B cell (primary cell): ENCODE results near the gene TFAP2D. TPM values are rescaled to one million over a fixed set of nuclear protein-coding genes. Genes with fewer than 3 reads are reported as not detected.

ENCODE experiments used
- ATAC-seq: fragments of 200-7000 bp; cut with Tn5 transposase; one replicate; pipeline ENCODE4 v1.10.0; 2021; ENCODE audit warnings: low read depth, mild to moderate bottlenecking, moderate number of reproducible peaks, moderate library complexity
- CTCF ChIA-PET: fragments of 350-600 bp; sonication (Branson Sonifier 250); formaldehyde crosslinking; loops from one replicate; lab custom pipeline; 2021; ENCODE audit warnings: antibody characterized with exemption, inconsistent platforms; lab: Charles Lee
- POLR2A ChIA-PET: fragments of 350-600 bp; sonication (Branson Sonifier 250); formaldehyde crosslinking; loops from one replicate; lab custom pipeline; 2021; ENCODE audit warnings: antibody characterized with exemption; lab: Charles Lee
- DNase-seq: peaks from one replicate; pipeline ENCODE4 v3.0.0; 2013
- H2AFZ ChIP-seq: 2 replicates; pipeline ENCODE4 v1.6.1; 2012; ENCODE audit warnings: mild to moderate bottlenecking, low read depth, low read length; ENCODE audit not compliant: insufficient read depth, poor library complexity, severe bottlenecking
- H3K27ac ChIP-seq, 2 donors: 1 replicate in 1 of 2; 2 replicates in 1 of 2; pipeline ENCODE4 v1.5.1; 2012 to 2013; ENCODE audit warnings: low read length in 2 of 2, mild to moderate bottlenecking in 2 of 2, moderate library complexity in 1 of 2
- H3K27me3 ChIP-seq, 4 experiments: fragments of 200-600 bp in 1 of 4; sonication (generic) in 1 of 4; replicated peaks in 1 of 4; 1 replicate in 2 of 4; 2 replicates in 2 of 4; pipeline versions ENCODE4 v1.6.1 to v1.7.0; 2013 to 2016; ENCODE audit warnings: low read length in 3 of 4, mild to moderate bottlenecking in 2 of 4, mixed read lengths in 1 of 4, moderate library complexity in 1 of 4; ENCODE audit not compliant: insufficient read depth in 4 of 4, control insufficient read depth in 3 of 4; ENCODE audit errors: control extremely low read depth in 1 of 4
- H3K36me3 ChIP-seq, 2 experiments: replicated peaks in 1 of 2; 1 replicate in 1 of 2; 2 replicates in 1 of 2; pipeline versions ENCODE4 v1.6.1 to v1.7.1; 2013; ENCODE audit warnings: low read length in 1 of 2; ENCODE audit not compliant: insufficient read depth in 2 of 2, control insufficient read depth in 1 of 2; ENCODE audit errors: control extremely low read depth in 1 of 2, extremely low read depth in 1 of 2
- H3K4me1 ChIP-seq, 2 donors: fragments of 200-600 bp in 1 of 2; sonication (generic) in 1 of 2; 1 replicate in 1 of 2; 2 replicates in 1 of 2; pipeline versions ENCODE4 v1.5.1 to v1.6.1; 2013 to 2017; ENCODE audit warnings: low read length in 2 of 2; ENCODE audit not compliant: control insufficient read depth in 2 of 2, insufficient read depth in 2 of 2
- H3K4me2 ChIP-seq: replicated peaks from 2 replicates; pipeline ENCODE3; 2012; ENCODE audit warnings: mild to moderate bottlenecking, low read depth, low read length; ENCODE audit not compliant: poor library complexity, severe bottlenecking
- H3K4me3 ChIP-seq, 5 experiments: fragments of 200-600 bp in 1 of 5; sonication (generic) in 1 of 5; 1 replicate in 3 of 5; 2 replicates in 2 of 5; pipeline versions ENCODE4 v1.5.1 to v1.7.0; 2011 to 2016; ENCODE audit warnings: low read length in 4 of 5, mild to moderate bottlenecking in 4 of 5, low read depth in 2 of 5, control low read depth in 1 of 5, moderate library complexity in 1 of 5; ENCODE audit not compliant: insufficient read depth in 1 of 5; ENCODE audit errors: control extremely low read depth in 1 of 5, extremely low read depth in 1 of 5
- H3K79me2 ChIP-seq: fragments of 200-600 bp; sonication (generic); one replicate; pipeline ENCODE4 v1.6.0; 2016; ENCODE audit warnings: low read length; ENCODE audit not compliant: control insufficient read depth, insufficient read depth
- H3K9ac ChIP-seq: fragments of 200-600 bp; sonication (generic); 2 replicates; pipeline ENCODE4 v1.6.1; 2017; ENCODE audit warnings: mild to moderate bottlenecking, low read length, moderate library complexity
- H3K9me3 ChIP-seq, 3 donors: one replicate each; pipeline versions ENCODE4 v1.6.1 to v1.7.1; 2013; ENCODE audit warnings: low read length in 2 of 3; ENCODE audit not compliant: control insufficient read depth in 2 of 3, insufficient read depth in 1 of 3; ENCODE audit errors: control extremely low read depth in 1 of 3
- H4K20me1 ChIP-seq: 2 replicates; pipeline ENCODE4 v1.6.0; 2012; ENCODE audit warnings: mild to moderate bottlenecking, low read length; ENCODE audit not compliant: insufficient read depth, control insufficient read depth, poor library complexity, severe bottlenecking
- H3K27ac Mint-ChIP-seq: one replicate; pipeline ENCODE4 v1.8.0; 2021; ENCODE audit warnings: mixed read lengths
- H3K27me3 Mint-ChIP-seq: one replicate; pipeline ENCODE4 v1.8.0; 2021; ENCODE audit warnings: mixed read lengths
- H3K4me1 Mint-ChIP-seq: one replicate; pipeline ENCODE4 v1.8.0; 2021; ENCODE audit warnings: mixed read lengths
- H3K4me3 Mint-ChIP-seq: one replicate; pipeline ENCODE4 v1.8.0; 2021; ENCODE audit warnings: mixed read lengths
- H3K9me3 Mint-ChIP-seq: one replicate; pipeline ENCODE4 v1.8.0; 2022; ENCODE audit warnings: mixed read lengths; ENCODE audit not compliant: insufficient read depth
- CTCF ChIP-seq: fragments of 200-600 bp; IDR thresholded peaks from one replicate; pipeline ENCODE4 v1.8.0; 2022; ENCODE audit warnings: antibody characterized with exemption, mild to moderate bottlenecking
- EZH2 ChIP-seq: IDR thresholded peaks from 2 replicates; pipeline ENCODE4 v1.6.1; 2012; ENCODE audit warnings: borderline replicate concordance, low read depth, mild to moderate bottlenecking, moderate library complexity, low read length; ENCODE audit not compliant: insufficient read depth, poor library complexity, severe bottlenecking
- WGBS: methylation state at CpG from one replicate; pipeline ENCODE4 v1.1.5; 2013; ENCODE audit warnings: missing lambda C conversion rate; ENCODE audit not compliant: insufficient coverage; 5-methylcytosine and 5-hydroxymethylcytosine counted together
- intact Hi-C: fragments of 100-400 bp; cut with micrococcal nuclease; formaldehyde crosslinking; loops from one replicate; pipeline ENCODE4 v1.10.0; 2022
- polyA plus RNA-seq: library from polyadenylated mRNA; depleted of rRNA; stranded (reverse); fragments of >200 nt; gene quantifications from 2 replicates; pipeline ENCODE4 v1.2.3, GENCODE V29; 2012
- total RNA-seq, 2 donors: library from RNA; stranded (reverse); fragments of 120-200 nt in 1 of 2; gene quantifications; 1 replicate in 1 of 2; 2 replicates in 1 of 2; pipeline versions ENCODE4 v1.2.3 to v1.2.4, GENCODE V29; 2013 to 2022

The TFAP2D gene
- total and polyA plus RNA-seq, 2 donors (not counting 1 experiment from before 2014, with no cell fraction given) = not detected

DNA sequence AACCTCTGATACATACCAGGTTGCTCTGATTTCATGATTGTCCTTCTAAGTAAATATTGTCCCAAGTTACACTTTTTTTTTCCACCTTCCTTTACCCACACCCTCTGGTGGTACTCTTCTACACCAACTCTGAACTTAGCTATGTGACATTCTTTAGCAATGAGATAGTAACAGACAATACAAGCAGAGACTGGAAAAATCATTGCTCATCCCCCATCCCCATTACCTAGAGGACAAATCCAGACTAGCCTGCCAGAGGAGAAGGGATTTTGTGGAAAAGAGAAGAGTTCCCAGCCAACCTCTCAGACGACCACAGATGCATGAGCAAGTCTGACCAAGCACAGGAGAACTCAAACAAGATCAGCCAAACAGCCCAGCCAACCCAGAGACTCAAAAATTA lies 72.6 kb downstream of the TFAP2D start:
- no peak overlapping the region for H3K4me3 Mint-ChIP-seq
- CTCF ChIA-PET = no interaction called here
- no peak for ATAC-seq

GRCh38 chr6:50791900-50792508 lies 78.7 kb downstream of the TFAP2D start:
- no peak overlapping the region for H3K4me3 ChIP-seq
- peaks cover 5% of the 10 kb centered on the region for H3K4me1 Mint-ChIP-seq
- H3K4me1 ChIP-seq = no peaks in the 10 kb centered on the region
- intact Hi-C loops = no loop called here
- H3K27ac ChIP-seq = no peak overlapping the region
- TF ChIP-seq EZH2 = no peak
- TF ChIP-seq CTCF = peak; percentile 55
- no peaks in the 10 kb centered on the region for H3K79me2 ChIP-seq
- H3K27me3 ChIP-seq = no peaks in the 10 kb centered on the region
- no peaks in the 10 kb centered on the region for H3K36me3 ChIP-seq
- DNase-seq = peak; percentile 3
- ChIA-PET CTCF (no interaction called here), POLR2A (no interaction called here)
- no peaks in the 10 kb centered on the region for H3K9me3 Mint-ChIP-seq
- whole genome bisulfite sequencing = no CpG with 5 or more reads among the region's 3 CpGs
- H3K4me3 Mint-ChIP-seq = no peak overlapping the region
- H4K20me1 ChIP-seq = no peaks in the 10 kb centered on the region
- H3K9me3 ChIP-seq = peaks cover 0 to 2% (median 0%) of the 10 kb centered on the region in 3 donors
- H3K9ac ChIP-seq = no peak overlapping the region
- no peak overlapping the region for H3K27ac Mint-ChIP-seq
- H3K4me2 ChIP-seq = no peak overlapping the region
- H3K27me3 Mint-ChIP-seq = peaks cover 15% of the 10 kb centered on the region
- ATAC-seq = no peak
- H2AFZ ChIP-seq = no peak overlapping the region

More for the DNA sequence above, 72.6 kb downstream of the TFAP2D start:
- POLR2A ChIA-PET = no interaction called here
- Histone ChIP-seq H3K4me3 (no peak overlapping the region), H3K79me2 (no peaks in the 10 kb centered on the region), H3K27me3 (peaks cover 0 to 3% (median 0%) of the 10 kb centered on the region in 4 experiments), H3K4me1 (no peaks in the 10 kb centered on the region), H2AFZ (no peak overlapping the region), H3K36me3 (no peaks in the 10 kb centered on the region), H3K9ac (no peak overlapping the region), H4K20me1 (no peaks in the 10 kb centered on the region), H3K4me2 (no peak overlapping the region), H3K27ac (no peak overlapping the region), H3K9me3 (no peaks in the 10 kb centered on the region)
- no peak for DNase-seq
- no CpG with 5 or more reads among the region's 1 CpG for WGBS
- intact Hi-C loops = no loop called here
- no peaks in the 10 kb centered on the region for H3K4me1 Mint-ChIP-seq
- H3K9me3 Mint-ChIP-seq = no peaks in the 10 kb centered on the region
- TF ChIP-seq CTCF (no peak), EZH2 (no peak)
- no peak overlapping the region for H3K27ac Mint-ChIP-seq
- peaks cover 9% of the 10 kb centered on the region for H3K27me3 Mint-ChIP-seq
